HG03558 (cell line): Measurements from ENCODE around the gene INPP4B.

Experiments used
- ATAC-seq: cut with Tn5 transposase; IDR thresholded peaks from one replicate; pipeline ENCODE4 v1.9.1; 2021; ENCODE audit warnings: moderate number of reproducible peaks; ENCODE audit not compliant: unreplicated experiment; ENCODE audit errors: extremely low read depth

The INPP4B gene

DNA sequence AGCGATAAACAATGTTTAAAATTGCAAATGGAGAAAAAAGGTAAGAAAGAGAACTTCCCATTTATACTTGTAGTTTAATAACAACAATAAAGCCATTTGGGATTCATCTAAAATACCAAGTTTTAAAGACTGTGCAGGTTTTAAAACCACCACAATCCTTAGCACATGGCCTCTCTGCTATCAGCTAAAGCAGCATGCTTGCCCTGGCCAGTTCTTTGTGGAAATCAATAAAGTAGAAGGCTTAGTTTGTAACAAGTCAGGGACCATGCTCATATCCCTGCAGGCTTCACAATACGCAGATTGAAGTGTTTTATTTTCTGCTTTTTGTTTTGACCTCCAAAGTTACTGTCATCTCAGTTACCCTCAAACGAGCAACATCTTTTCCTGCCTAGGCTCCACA, 249.5 kb downstream of the INPP4B start:
- ATAC-seq, result no peak

DNA sequence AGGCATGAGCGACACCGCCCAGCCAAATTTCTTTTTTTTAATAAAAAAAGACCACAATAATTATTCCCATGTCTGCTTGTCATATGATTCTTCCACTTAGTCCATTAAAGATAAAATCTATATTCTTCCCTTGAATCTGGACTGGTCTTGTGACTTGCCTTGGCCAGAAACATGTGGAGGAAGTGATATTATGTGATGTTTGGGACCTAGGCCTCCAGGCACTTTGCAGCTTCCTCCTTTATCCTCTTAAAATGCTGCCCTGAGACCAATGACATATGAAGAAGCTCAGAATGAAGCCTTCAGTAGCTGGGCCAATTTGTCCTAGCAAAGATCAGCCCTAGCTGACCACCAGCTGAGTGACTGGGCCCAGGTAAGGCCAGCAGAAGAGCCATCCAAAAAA, 250.0 kb downstream of the INPP4B start:
- ATAC-seq, result no peak

DNA sequence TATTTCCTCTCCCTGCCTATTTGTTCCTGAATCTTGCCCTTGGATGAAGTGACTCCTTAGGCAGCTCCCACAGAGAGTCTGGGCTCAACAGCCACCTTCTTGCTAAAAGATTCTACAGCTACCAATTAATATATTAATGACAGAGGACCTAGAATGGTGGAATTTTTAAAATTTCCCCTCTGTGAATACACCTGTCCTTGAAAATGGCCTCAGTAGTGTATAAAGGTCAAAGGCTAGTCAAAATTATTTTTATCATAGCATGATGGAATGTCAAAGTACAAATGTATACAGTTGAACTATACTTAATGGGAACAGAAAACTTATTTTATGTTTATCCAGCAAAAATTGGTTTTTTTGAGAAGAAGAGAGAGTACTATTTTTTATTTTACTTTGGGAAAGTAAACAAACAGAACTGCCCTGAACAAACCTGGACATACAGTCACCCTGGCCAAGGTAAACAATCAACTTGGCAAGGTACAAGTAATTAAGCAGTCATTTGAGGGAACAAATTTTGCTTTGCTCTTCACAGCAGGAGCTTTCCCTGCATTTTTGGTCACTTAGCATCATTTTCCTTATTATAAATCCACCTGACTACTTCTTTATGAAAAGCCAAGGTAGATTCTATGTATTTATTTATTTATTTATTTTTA, 250.8 kb downstream of the INPP4B start:
- ATAC-seq, result no peak

DNA sequence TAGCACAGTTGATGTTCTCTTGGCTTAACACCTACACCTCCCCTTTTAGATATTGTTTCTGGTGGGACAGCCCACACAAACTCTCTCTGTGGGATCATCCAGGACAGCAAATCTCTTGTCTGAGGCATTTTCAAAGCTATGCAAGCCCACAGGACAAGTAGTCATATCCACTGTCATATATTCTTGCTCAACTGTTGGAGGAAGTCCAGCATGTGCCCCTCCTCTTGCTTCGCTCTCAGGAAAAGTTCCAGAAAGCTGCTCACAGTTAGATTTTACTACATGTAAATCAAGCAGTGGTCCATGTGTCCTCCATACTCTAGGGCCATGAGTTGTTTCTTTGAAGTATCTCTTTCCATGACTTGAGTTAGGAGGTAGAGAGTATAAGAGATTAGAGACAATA, 260.7 kb downstream of the INPP4B start:
- ATAC-seq, result no peak

DNA sequence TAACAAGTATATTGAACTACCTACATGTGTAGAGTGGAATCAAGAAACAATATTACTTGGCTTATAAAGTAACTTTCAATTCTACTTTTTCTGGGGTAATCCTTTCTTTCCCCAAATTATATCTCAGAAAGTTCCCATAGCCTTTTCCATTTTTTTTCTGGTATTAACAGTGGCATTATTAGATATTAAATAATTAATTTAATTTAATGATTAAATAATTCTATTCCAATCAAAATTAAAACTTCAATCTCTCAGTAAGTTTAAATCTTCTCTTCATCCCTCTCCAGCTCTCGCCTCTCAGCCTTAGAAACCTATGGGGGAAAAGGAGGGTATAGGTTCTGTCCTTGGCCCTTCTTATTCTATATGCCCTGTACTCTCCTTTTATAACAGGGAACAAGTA, 262.4 kb downstream of the INPP4B start:
- no peak for ATAC-seq

DNA sequence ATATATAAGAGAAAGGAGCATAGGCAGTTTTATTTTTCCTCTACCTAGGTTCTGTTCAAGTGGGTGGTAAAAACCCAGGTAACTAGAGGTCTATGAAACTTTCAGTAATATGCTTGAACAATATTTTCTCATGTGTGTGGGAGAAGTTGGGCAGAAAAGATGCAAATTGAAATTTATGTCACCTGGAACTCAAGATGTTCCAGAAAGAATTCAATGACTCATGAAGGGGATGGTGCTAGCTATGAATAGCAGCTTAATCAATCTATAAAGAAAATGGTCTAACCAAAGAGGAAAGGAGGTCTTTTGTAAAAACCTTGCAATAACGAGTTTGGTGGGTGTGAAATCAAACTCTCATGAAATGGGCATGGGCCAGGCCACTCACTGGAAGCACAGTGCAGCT, 263.8 kb downstream of the INPP4B start:
- ATAC-seq, result no peak

DNA sequence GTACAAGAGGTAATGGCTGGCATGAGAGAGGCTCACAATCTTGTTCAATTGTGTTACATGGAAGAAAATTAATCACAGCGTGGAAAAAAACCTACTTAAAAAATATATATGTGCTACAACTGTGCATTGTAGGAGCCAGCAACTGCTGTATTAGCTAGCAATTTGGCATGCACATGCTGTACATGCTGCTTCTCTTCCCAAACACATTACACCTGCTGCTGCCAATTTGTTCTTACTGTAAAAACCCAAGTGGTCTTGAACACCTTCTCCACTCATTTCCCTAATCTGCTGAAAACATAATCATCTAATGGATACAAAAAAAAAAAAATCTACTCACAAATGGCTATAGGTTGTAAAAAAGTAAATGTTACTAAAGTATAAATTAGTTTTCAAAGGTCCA, 264.2 kb downstream of the INPP4B start:
- no peak for ATAC-seq

DNA sequence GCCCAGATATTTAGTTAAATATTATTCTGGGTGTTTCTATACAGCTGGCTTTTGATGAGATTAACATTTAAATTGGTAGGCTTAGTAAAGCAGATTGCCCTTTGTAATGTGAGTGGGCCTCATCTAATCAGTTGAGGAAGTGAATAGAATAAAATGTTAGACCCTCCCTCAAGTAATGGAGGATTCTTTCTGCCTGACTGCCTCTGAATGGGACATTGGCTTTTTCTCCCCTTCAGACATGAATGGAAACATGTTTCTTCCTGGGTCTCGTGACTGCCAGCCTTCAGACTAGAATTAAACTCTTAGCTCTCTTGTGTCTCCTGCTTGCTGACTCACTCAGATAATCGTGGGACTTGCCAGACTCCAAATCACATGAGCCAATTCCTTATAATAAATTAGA, 266.7 kb downstream of the INPP4B start:
- no peak for ATAC-seq

DNA sequence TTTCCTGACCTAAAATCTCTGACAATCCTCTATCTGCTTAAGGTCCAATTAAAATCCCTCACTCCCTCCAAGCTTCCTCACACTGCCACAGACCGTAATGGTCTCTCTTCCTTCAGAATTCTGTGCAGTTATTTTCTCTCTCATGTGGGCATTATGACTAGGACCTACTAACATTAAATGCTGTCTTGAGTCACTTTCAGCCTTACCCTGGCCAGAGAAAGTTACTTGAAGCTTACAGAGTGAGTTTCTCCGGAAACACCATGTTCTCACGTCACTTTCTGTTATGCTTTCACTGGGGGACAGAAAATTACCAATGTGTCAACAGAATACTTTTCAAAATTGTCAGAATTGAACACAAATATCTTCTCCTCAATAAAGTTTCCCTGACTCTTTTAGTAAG, 271.8 kb downstream of the INPP4B start:
- ATAC-seq, result no peak

DNA sequence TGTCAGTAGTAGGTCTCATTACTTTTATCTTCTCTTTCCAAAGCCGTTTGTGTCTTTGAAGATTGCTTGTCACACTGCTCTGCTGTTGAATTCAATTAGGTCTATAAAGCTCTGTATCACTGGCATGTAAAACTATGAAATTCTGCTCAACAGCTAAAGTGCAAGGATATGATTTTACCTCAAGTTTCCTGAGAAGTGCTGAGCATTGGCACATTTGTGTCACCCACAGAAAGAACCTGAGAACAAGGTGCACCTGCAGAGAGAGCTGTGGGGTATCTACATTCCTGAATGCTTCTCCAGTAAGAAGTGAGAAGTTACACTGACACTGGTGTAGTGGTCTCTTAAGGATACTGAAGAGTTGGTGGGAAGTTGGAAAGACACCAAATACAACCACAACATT, 274.0 kb downstream of the INPP4B start:
- no peak for ATAC-seq

DNA sequence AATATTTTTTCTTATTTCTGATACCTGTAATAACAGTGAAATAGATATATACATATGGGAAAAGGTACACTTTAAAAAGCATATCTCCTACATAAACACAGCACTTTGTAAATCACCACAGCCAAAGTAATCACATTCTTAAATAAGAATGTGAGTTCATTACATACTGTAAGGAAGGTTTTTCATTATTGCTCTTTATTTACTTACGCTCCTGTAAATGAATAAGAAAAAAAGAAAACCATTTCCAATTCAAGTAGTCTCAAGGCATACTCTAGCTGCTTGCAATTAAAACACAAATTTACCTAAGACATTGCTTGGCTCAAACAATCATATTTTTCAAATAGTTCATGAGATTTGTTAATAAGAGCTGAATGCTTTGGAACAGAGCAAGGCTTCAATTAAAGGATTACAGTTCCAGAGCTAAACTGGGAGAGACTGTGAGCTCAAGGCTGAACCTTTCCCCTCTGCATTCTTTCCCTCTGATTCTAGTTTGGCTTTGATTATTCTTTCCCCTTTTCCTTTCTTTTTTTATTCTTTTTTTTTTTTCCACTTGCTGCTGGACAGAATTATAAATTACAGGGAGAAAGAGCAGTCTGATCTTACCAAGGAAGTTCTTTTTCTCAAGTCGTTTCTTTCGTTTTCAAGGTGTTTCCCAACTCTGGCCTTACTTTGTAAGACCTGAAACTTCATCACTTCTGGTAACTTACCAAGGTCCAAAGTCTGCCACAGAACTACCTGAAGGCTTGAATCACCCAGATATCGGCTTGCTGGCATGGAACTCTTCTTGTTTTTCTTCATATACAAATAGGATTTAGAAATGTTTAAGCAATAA, 278.3 kb downstream of the INPP4B start:
- ATAC-seq, result no peak

DNA sequence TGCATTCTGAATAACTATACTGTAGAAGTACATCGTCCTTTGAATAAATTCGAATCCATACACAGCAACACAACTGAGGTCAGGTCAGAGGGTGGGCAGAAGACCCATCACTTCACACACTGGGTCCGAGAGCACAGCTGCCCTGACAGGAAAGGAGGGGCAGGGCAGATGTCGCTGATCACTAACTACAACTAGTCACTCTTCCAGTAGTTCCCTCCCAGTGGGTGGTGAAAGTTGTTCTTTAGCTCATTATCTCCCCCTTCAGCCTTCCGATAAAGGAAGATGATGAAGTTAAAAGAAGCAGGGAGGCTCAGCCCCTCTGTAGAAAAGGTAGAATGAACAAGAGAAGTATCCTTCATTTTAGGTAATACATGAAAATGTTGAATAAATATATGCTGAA, 278.9 kb downstream of the INPP4B start:
- no peak for ATAC-seq

DNA sequence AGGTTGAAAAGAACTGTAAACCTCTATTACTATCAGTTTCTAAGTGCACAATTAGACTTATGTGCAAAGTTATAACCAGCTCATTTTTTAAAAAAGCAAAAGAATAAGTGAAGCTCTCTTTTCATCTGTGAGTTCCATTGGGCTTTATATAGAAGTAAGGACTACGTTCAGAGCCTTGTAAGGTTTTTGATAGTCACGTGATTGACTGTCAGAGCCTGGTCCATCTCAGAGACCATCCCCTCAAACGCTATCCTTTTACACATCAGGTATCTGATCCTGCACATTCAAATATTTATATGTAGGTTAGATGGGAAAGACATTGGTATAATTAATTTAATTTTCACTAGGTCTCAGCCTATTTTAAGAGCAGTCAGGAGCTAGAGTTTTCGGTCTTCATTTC, 279.3 kb downstream of the INPP4B start:
- ATAC-seq, result no peak

DNA sequence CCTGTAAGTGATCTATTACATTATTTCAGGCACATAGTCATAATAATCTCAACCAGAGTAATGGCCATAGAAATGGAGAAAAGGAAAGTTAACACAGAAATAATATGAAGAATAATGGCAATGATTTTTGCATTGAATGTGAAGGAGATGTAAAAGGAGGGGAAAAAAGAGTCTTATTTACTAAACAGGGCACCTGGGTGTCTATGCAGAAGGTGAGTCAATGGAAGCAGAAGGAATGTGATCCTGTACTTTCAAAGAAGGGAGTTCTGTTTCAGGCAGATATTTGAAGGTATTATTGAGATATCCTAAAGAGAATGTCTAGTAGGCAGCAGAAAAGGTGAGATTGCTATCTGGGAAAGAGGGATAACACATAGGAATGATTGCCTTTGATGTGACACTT, 279.9 kb downstream of the INPP4B start:
- no peak for ATAC-seq

DNA sequence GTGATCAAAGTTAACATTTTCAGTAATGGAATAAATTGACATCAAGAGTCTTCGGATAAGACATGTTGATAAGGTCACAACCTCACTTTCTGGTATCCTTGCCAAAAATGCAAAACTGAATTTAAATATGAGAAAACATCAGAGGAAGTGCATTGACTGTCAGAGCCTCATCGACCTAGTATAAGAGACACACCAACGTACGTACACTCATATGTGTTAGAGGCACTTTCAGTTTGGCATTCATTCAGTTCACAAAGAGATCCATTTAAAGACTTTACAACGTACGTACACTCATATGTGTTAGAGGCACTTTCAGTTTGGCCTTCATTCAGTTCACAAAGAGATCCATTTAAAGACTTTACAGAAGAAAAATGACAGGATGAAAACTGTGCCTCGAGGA, 280.3 kb downstream of the INPP4B start:
- ATAC-seq, result no peak

DNA sequence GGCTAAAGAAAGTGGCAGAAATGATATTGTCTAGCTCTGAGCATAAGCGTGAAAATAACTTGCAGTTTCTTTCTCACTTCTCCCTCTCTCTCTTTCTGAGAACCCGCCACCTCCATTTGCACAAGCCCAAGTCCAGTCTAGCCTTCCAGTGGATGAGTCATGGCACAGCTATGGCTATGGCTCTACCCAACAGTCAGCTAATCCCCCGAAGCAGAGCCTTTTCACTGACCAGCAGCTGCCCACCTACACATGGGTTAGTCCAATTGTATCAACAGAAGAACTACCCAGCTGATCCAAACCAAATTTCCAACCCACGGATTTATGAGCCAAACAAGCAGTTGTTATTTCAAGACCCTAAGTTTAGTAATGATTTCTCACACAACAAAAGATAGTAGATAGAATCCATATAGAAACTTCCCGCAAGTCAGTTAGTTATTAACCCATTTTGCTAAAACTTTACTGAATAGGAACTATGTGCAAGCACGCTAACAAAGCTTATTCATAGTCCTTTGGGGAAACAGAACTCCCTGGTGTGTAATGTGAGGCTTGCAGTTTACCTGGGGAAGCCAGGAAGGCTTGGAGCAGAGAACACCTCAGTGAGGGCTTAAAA, 282.3 kb downstream of the INPP4B start:
- ATAC-seq, result no peak

DNA sequence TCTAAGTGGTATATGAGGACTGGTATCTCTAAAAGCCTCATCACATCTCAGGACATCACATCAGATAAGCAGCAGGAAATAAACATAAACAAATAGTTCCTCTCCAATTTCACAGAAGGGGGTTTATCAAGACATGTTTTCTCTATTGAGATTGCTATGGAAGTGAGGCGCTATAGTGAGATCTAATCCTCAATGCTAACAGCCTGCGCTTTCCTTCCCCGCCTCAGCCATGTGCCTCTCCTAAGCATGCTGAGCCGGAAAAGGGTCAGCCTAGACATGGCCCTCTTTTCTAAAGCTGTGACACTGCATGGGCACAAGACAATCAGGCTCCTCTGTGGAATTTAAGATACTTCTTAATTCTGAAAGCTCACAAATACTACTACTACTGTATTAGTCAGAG, 286.1 kb downstream of the INPP4B start:
- ATAC-seq, result no peak

DNA sequence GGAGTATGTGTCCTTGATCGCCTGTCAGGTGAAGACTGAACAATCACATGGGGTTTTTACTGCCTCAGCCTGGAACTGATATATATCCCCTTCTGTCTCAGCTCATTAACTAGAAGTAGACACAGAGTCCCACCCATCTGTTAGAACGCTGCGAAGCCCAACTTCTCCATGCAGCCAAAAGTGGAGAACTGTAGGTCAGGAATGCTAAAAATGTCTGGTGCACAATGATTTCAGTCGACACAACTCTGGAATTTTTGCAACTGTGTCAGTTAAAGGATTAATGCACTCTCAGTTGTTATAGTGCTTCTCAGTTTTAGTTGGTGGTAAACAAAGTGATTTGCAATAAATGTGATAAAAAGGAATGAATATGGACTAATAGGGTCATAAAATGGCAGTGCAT, 287.2 kb downstream of the INPP4B start:
- ATAC-seq, result no peak

DNA sequence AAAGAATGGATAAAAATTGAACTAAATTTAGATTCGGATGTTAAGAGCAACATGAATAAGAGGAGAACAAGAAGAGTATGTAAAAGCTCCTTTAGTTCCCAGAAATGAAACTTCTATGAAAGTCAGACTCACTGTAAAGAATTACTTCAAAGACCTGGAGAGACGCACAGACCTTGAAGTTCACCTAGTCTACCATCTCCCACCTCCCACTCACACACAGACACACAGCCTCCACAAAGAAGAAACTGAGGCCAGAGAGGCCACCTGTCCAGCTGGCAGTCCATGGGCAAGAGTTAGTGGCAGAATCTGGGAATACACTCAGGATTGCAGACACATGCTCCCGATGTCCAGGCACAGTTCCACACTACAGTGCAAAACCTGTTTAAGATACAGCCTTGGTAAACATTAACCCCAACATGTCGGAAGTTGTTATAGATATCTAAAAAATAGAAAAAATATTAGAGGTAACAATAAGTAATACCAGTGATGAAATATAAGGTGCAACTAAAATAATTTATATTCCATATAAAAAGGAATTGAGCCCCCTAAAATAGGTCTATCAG, 288.8 kb downstream of the INPP4B start:
- no peak for ATAC-seq

DNA sequence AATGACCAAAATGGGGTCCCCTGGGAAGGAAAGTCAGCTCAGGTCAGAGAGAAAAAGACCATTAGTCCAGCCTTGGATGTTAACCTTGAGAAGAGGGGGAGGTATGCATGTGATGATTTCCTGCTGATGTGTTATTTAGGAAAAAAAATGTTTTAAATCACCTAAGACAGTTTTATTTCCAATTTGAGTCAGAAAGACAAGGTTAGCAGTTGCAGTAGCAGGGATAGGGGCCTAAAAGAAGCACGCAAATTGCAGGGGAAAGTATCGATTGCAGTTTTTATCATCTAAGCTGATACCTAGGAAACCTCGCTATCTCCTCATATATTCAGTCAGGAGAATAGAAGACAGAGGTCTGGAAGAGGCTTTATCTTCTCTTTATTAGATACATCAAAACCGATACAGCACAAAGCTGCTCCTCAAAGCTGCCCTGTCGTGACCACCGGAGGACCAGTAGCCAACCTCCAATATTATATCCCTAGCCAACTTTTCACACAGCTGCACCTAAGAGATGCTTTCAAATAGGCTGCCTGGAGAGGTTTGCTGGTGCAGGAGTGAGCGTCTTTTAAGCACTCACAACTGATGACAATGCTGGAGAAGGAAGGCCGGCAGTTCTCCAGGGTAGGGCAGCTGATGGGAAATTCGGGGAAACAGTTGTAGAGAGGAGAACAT, 289.4 kb downstream of the INPP4B start:
- no peak for ATAC-seq

DNA sequence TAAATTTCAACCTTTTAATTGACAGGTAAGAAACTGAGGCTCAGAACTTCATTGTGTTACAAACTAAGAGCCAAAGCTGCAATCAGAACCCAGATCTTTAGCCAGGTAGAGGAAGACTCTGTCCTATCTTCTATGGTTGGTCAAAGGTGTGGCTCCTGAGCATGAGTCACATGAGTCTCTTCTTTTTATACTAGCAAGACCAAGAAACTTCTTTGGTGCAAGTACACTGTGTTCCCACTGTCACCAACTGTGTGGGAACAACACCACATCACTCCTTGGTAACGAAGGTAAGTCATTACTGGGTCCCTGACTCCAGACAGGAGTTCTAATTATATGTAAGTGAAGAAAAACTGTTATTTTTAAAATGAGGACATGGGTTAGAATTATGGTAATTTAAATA, 290.1 kb downstream of the INPP4B start:
- ATAC-seq, result no peak
